Cardiac muscle cell (in vitro differentiated cells and primary cell): ENCODE results near the gene RNF180. TPM values are rescaled to one million over a fixed set of nuclear protein-coding genes. Genes with fewer than 3 reads are reported as not detected.

Experiments
- DNase-seq, 2 donors: peaks; one replicate each; pipeline versions ENCODE4 v3.0.0 to v3.0.0-alpha.2; 2010 to 2017; ENCODE audit warnings: low read depth in 1 of 2, low spot score in 1 of 2
- H3K27ac ChIP-seq: fragments of 200-600 bp; sonication (generic); 2 replicates; pipeline ENCODE4 v1.5.1; 2016
- H3K27me3 ChIP-seq: fragments of 200-600 bp; sonication (generic); 2 replicates; pipeline ENCODE4 v1.6.0; 2016; ENCODE audit warnings: control low read depth
- H3K36me3 ChIP-seq: fragments of 200-600 bp; sonication (generic); 2 replicates; pipeline ENCODE4 v1.5.1; 2016; ENCODE audit warnings: control low read depth
- H3K4me1 ChIP-seq: fragments of 200-600 bp; sonication (generic); 2 replicates; pipeline ENCODE4 v1.8.1; 2017; ENCODE audit warnings: low read depth, mild to moderate bottlenecking, mixed run types
- H3K4me3 ChIP-seq: fragments of 200-600 bp; sonication (generic); 2 replicates; pipeline ENCODE4 v1.5.1; 2016; ENCODE audit warnings: mild to moderate bottlenecking
- H3K9me3 ChIP-seq: fragments of 200-600 bp; sonication (generic); 2 replicates; pipeline ENCODE4 v1.5.1; 2017; ENCODE audit warnings: low read depth, mild to moderate bottlenecking, control low read depth
- polyA plus RNA-seq: library from polyadenylated mRNA; unstranded; fragments of >200 nt; fragmentation: Nextera tagmentation; extraction: Ambion mirVana; gene quantifications from 2 replicates; pipeline ENCODE4 v1.2.1, GENCODE V29; 2016
- total RNA-seq: library from RNA; depleted of rRNA; stranded (reverse); fragments of >200 nt; gene quantifications from 2 replicates; pipeline ENCODE4 v1.2.3, GENCODE V29; 2016
- TF ChIP-seq, protein P1 (sequence below): IDR thresholded peaks from 2 replicates; pipeline ENCODE4 v1.5.1; 2012; ENCODE audit warnings: low read depth, mild to moderate bottlenecking, low read length

The RNF180 gene
- total and polyA plus RNA-seq, 2 experiments from 2014 or later: 8.0 to 9.1 TPM

DNA sequence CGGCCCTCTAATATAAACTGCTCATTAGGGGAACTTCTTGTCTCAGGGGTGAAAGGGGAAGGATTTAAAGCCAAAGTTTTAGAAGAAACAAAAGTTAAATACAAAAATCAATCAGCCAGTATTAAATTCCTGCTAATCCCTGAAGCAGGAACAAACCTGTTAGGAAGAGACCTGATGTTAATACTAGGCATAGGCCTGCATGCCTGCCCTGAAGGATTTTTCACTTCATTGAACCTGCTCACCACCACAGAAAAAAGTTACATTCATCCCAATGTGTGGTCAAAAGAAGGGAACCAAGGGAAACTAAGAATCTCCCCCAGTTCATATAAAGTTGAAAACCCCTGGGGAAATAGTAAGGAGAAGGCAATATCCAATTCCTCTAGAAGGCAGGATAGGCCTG, 9.4 kb upstream of the RNF180 start:
- TF ChIP-seq, protein P1, sequence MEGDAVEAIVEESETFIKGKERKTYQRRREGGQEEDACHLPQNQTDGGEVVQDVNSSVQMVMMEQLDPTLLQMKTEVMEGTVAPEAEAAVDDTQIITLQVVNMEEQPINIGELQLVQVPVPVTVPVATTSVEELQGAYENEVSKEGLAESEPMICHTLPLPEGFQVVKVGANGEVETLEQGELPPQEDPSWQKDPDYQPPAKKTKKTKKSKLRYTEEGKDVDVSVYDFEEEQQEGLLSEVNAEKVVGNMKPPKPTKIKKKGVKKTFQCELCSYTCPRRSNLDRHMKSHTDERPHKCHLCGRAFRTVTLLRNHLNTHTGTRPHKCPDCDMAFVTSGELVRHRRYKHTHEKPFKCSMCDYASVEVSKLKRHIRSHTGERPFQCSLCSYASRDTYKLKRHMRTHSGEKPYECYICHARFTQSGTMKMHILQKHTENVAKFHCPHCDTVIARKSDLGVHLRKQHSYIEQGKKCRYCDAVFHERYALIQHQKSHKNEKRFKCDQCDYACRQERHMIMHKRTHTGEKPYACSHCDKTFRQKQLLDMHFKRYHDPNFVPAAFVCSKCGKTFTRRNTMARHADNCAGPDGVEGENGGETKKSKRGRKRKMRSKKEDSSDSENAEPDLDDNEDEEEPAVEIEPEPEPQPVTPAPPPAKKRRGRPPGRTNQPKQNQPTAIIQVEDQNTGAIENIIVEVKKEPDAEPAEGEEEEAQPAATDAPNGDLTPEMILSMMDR: no peak
- no peaks in the 10 kb centered on the region for H3K27me3 ChIP-seq
- no peaks in the 10 kb centered on the region for H3K9me3 ChIP-seq
- no peaks in the 10 kb centered on the region for H3K36me3 ChIP-seq
- H3K4me3 ChIP-seq: no peak overlapping the region
- DNase-seq: no peak
- no peak overlapping the region for H3K27ac ChIP-seq
- H3K4me1 ChIP-seq: no peaks in the 10 kb centered on the region

DNA sequence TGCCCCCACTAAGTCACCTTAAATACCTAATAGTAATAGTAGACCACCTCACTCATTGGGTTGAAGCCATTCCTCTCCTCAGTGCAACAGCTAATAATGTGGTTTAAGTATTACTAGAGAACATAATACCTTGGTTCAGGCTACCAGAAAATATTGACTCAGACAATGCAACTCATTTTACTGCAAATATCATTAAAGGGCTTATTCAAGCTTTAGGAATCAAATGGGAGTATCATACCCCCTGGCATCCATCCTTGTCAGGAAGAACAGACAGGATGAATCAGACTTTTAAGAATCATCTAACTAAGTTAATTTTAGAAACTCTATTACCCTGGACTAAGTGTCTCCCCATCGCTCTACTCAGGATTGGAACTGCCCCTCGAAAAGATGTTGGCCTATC, 6.8 kb upstream of the RNF180 start:
- Histone ChIP-seq H3K9me3 (no peaks in the 10 kb centered on the region), H3K4me3 (no peak overlapping the region), H3K27me3 (peaks cover 10% of the 10 kb centered on the region), H3K4me1 (no peaks in the 10 kb centered on the region), H3K36me3 (no peaks in the 10 kb centered on the region), H3K27ac (no peak overlapping the region)
- TF ChIP-seq, protein P1: no peak
- DNase-seq: no peak

DNA sequence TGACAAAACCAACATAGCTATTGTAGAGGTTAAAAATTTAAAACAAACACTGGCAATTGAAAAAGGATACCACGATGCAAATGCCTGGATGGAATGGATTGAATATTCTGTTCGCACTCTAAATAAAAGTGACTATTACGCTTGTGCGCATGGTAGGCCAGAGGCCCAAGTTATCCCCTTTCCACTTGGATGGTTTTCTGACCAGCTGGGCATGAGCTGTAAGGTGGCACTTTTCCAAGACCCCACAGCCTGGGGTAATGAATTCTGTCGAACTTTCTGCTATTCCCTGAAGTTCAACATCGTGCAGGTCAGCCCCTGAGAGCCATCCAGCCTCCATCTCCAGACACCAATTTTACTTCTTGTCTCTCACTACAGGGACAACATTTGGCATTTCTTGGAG, 5.4 kb upstream of the RNF180 start:
- Histone ChIP-seq H3K9me3 (no peaks in the 10 kb centered on the region), H3K27ac (no peak overlapping the region), H3K4me3 (no peak overlapping the region), H3K4me1 (no peaks in the 10 kb centered on the region), H3K27me3 (peaks cover 20% of the 10 kb centered on the region), H3K36me3 (no peaks in the 10 kb centered on the region)
- TF ChIP-seq, protein P1: no peak
- DNase-seq: no peak

DNA sequence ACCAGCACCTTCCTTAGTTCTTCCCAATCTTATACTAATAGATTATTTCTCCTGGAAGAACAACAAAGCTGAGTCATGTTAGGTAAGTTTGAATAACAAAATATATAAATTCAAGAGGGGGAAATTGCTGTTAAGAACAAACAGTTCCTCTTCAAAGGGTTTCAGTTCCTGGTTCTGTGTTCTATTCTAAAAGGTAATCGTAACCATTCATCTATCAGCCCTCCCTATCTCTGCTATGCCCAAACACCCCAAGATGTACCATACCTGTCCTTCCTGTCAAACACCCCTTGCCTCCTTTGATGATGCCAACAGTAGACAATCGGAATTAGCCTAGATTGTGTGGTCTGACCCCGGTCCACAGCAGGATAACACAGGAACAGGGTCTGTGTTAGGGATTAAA, 4.2 kb upstream of the RNF180 start:
- TF ChIP-seq, protein P1: no peak
- peaks cover 20% of the 10 kb centered on the region for H3K27me3 ChIP-seq
- DNase-seq: no peak
- no peak overlapping the region for H3K27ac ChIP-seq
- H3K4me1 ChIP-seq: no peaks in the 10 kb centered on the region
- no peaks in the 10 kb centered on the region for H3K9me3 ChIP-seq
- H3K36me3 ChIP-seq: no peaks in the 10 kb centered on the region
- no peak overlapping the region for H3K4me3 ChIP-seq

DNA sequence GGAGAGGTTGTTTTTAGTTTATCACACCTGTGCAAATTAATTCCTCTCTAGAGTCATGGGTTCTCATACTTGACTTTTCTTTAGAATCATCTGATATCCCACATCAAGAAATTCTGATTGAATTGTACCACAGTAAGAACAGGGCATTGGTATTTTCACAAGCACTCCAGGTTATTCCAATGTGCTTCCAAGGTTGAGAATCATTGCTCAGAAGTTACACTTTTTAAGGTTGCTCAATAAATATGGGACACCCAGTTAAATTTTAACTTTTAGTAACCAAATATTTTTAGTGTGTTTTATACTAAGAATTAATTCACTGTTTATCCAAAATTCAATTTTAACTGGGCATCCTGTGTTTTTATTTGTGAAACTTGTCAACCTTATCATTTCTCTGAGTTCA, 2.5 kb upstream of the RNF180 start:
- H3K4me1 ChIP-seq: peaks cover 3% of the 10 kb centered on the region
- TF ChIP-seq, protein P1: no peak
- peaks cover 20% of the 10 kb centered on the region for H3K27me3 ChIP-seq
- H3K4me3 ChIP-seq: no peak overlapping the region
- H3K36me3 ChIP-seq: no peaks in the 10 kb centered on the region
- no peaks in the 10 kb centered on the region for H3K9me3 ChIP-seq
- no peak for DNase-seq
- H3K27ac ChIP-seq: no peak overlapping the region

DNA sequence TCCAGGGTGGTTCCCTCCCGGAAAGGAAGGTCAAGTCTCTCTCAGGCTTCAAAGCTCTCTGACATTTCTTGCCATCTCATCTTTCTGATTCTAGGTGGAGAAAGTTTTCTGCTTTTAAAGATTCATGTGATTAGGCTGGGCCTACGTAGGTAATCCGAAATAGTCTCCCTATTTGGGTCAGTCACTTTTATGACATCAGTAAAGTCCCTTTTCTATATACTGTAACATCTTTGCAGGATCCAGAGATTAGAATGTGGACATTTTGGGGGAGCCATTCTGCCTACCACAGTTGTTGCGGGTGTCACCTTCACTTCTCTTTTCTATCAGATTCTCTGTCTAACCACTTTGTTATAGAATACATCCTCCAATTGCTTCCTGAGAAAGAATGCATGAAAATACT, 1.9 kb upstream of the RNF180 start:
- peaks cover 7% of the 10 kb centered on the region for H3K4me1 ChIP-seq
- TF ChIP-seq, protein P1: no peak
- peaks cover 20% of the 10 kb centered on the region for H3K27me3 ChIP-seq
- H3K27ac ChIP-seq: no peak overlapping the region
- no peak for DNase-seq
- H3K9me3 ChIP-seq: no peaks in the 10 kb centered on the region
- no peak overlapping the region for H3K4me3 ChIP-seq
- H3K36me3 ChIP-seq: no peaks in the 10 kb centered on the region
